Mammary epithelial cell (primary cell): Measurements from ENCODE around the gene DUSP22.
"Not testable (repeated sequence)": the region's sequence is repeated elsewhere in the genome, so short reads cannot be mapped to it uniquely, and the experiment has no call there.

Source experiments
- CTCF ChIP-seq, 2 donors: IDR thresholded peaks in 1 of 2; conservative IDR thresholded peaks in 1 of 2; 2 replicates each; pipeline ENCODE4 v1.5.1; 2011 to 2012; ENCODE audit warnings: inconsistent platforms in 2 of 2, low read length in 2 of 2, mild to moderate bottlenecking in 2 of 2, control low read depth in 1 of 2, low read depth in 1 of 2; ENCODE audit not compliant: insufficient read depth in 1 of 2; ENCODE audit errors: extremely low read depth in 1 of 2
- EZH2 ChIP-seq: IDR thresholded peaks from 2 replicates; pipeline ENCODE4 v1.6.1; 2012; ENCODE audit warnings: low read length, inconsistent platforms, borderline replicate concordance

- TF ChIP-seq CTCF (conservative IDR thresholded peaks at IDR 0.05 in 1 of 2, IDR thresholded peaks at IDR 0.05 in 1 of 2; ENCODE audit: extremely low read depth in 1 of 2, insufficient read depth in 1 of 2, low read depth in 1 of 2, low read length in 2 of 2); EZH2: not testable (repeated sequence)
Observed at GRCh38 chr6:285902-286301, 6.4 kb upstream of the DUSP22 start.
